GM12875 (cell line): Measurements from ENCODE around the gene TWIST2.
A peak's percentile ranks its signal among the peaks of the same experiment; 100 is the strongest.

Experiments used
- H3K4me3 ChIP-seq: one replicate; pipeline ENCODE4 v1.5.1; 2011; ENCODE audit warnings: low read depth, low read length, control low read depth
- TF ChIP-seq, protein P1 (sequence below): IDR thresholded peaks from 2 replicates; pipeline ENCODE4 v1.5.1; 2011; ENCODE audit warnings: low read depth, mild to moderate bottlenecking, control low read depth, inconsistent platforms, low read length, moderate library complexity, borderline replicate concordance; ENCODE audit not compliant: insufficient read depth

The TWIST2 gene

DNA sequence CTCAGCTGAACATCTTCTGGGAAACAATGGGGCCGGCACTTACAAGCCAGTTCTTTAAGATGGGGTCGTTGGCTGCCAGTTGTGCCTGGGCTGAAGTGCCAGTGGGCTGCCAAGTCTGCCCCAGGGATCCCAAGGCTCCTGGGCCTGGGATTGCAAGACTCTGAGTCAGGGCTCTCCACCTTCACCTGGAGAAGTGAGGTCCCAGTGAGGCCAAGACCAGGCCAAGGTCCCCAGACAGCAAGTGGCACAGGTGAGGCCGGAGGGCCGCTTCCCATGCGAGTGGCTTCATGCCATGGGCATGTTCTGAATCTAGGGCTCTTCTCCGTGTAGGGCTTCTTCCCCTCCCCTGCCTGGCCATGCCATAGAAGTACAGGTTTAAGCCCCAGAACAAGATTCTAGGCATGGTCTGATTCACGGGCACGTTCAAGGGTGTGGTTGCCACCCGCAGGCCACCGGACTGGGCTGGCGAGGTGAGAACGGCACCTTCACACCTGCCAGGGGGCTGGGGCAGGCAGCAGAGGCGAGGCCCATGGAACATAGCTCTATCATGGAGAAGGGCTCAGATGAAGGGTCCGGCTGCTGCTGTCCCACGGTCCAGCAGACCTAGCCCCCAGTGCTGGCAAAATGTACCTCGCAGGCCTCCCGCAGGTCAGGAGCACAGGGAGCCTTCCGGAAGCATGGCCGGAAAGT, 36.4 kb downstream of the TWIST2 start:
- no peak overlapping the region for H3K4me3 ChIP-seq
- TF ChIP-seq, protein P1, sequence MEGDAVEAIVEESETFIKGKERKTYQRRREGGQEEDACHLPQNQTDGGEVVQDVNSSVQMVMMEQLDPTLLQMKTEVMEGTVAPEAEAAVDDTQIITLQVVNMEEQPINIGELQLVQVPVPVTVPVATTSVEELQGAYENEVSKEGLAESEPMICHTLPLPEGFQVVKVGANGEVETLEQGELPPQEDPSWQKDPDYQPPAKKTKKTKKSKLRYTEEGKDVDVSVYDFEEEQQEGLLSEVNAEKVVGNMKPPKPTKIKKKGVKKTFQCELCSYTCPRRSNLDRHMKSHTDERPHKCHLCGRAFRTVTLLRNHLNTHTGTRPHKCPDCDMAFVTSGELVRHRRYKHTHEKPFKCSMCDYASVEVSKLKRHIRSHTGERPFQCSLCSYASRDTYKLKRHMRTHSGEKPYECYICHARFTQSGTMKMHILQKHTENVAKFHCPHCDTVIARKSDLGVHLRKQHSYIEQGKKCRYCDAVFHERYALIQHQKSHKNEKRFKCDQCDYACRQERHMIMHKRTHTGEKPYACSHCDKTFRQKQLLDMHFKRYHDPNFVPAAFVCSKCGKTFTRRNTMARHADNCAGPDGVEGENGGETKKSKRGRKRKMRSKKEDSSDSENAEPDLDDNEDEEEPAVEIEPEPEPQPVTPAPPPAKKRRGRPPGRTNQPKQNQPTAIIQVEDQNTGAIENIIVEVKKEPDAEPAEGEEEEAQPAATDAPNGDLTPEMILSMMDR, result no peak

DNA sequence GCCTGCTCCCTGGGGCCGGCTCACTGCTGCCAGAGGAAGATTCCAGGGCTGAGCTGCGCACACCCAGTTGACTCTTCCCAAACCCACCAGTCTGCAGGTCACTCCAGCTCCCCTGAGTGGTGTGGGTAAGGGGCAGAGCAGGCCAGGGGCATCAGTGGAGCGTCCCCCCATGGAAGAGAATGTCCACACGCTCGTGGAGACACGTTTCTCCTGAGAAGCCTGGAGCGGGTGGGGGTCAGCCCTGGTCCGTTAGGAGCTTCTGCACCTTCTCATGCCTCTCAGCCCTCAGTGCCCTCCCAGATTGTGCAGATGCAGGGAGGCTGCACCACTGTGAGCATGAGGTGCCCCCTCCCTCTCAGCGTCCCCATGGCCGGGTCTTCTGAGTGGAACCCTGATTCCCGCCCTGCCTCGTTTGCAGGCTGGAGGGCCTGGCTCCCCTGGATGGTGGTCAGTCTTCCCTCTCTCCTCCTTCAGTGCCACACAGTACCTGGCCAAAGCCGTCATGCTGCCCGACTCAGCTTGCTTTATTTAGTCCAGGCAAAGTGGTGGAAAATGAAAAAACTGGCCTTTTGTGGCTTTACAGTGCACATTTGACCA, 37.0 kb downstream of the TWIST2 start:
- TF ChIP-seq, protein P1, result no peak
- no peak overlapping the region for H3K4me3 ChIP-seq

DNA sequence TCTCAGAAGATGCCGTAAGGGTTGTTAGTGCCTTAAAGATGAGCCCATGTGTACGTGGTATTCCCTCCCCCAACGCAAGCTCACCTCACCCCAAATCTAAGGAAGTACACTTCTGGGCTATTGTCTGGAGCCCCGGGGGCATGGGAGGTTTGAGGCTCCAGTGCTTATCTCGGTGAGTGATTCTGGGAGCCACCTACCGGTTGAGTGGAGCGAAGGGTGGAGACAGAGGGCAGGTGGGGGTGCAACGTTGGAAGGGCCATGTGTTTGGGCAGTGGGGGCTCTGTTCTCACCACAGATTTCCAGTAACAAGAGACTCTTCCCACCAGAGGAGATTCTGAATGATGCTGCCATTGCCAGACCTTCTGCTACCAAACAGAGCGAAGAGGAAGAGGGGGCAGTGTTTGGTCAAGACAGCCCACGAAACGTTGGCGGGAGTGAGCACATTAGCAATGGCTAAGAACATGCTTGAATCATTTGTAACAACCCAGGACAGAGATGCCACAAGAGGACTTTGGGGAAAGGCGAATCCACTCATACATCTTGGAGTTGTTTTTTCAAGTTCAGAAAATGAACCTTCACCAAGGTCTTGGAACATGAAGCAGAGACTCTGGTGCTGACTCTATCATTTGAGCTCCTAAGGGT, 38.7 kb downstream of the TWIST2 start:
- TF ChIP-seq, protein P1, result 0 out of 2 replicates have a peak, but pooled peaks have one; percentile 8
- no peak overlapping the region for H3K4me3 ChIP-seq

DNA sequence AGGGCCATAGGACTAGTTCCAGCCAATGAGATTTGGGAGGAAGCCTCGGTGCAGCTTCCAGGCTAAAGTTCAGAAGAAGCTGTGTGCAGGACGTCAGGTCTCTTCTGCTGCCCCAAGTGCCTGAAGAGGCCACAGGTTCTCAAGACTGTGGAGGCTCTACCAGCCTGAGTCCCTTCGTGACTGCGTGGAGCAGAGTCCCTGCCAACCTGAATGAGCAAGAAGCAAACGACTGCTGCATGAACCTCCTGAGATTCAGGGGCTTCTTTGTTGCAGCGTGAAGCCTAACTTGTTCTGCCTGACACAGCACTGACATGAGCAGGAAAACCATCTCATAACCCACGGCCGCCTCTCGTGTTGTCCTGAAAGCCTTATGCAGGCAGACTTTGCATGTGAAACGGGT, 39.7 kb downstream of the TWIST2 start:
- no peak overlapping the region for H3K4me3 ChIP-seq
- TF ChIP-seq, protein P1, result no peak

DNA sequence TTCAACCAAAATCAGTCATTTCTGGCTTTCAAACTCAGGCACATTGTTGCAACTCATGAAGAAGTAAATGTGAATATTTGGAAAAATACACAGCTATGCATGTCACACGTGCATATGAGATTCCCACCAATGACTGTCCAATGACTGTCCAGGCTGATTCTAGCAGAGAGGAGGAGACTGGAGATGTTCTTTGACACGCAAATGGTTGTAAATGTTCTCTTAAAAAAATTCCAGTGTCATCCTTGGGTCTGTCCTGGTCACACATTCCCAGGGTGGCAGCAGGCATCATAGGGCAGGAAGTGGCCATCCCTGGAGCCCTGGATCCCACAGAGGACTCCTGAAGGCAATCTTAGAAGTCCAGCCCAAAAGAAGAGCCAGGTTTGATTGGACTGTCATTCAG, 40.9 kb downstream of the TWIST2 start:
- TF ChIP-seq, protein P1, result no peak
- no peak overlapping the region for H3K4me3 ChIP-seq

DNA sequence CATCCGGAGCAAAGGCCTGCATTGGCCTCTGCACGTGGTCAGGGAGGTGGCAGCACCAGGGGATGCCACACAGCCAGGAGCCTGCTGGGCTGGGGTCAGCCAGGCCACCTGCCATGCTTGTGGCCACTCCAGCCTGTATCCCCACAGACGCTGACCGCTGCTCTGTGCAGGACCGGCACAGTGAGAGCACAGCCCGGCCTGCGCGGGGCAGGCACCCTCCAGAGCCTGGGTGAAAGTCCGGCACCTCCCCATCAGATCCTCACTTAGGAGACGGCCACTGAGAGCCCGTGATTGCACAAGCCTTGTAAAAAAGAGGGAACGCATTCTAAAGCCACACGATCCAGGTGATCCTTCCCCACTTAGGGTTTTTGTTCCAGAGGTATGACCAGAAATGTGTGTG, 42.2 kb downstream of the TWIST2 start:
- TF ChIP-seq, protein P1, result no peak
- no peak overlapping the region for H3K4me3 ChIP-seq
